ENCODE data around the gene STXBP4.
"Not testable (repeated sequence)": the region's sequence is repeated elsewhere in the genome, so short reads cannot be mapped to it uniquely, and the experiment has no call there.

Gene STXBP4

GRCh38 chr17:55059724-55060123 lies 91.2 kb downstream of the STXBP4 start:
- no peak for DNase-seq

GRCh38 chr17:55062921-55063320 lies 94.4 kb downstream of the STXBP4 start:
- no peak for DNase-seq

GRCh38 chr17:55063885-55064874 lies 95.6 kb downstream of the STXBP4 start:
- DNase-seq, result peak; percentile 15

GRCh38 chr17:55067697-55068439 lies 99.3 kb downstream of the STXBP4 start:
- no peak for DNase-seq

- no peak for DNase-seq
These were observed 100.6 kb downstream of the STXBP4 start for GRCh38 chr17:55068862-55069811.

- DNase-seq, result no peak
These were observed 101.5 kb downstream of the STXBP4 start for GRCh38 chr17:55069983-55070529.

GRCh38 chr17:55072898-55073297 lies 104.3 kb downstream of the STXBP4 start:
- peak; percentile 75 for DNase-seq

GRCh38 chr17:55073467-55073866 lies 104.9 kb downstream of the STXBP4 start:
- DNase-seq, result not testable (repeated sequence)

GRCh38 chr17:55081559-55081958 lies 113.0 kb downstream of the STXBP4 start:
- no peak for DNase-seq

GRCh38 chr17:55086635-55087058 lies 118.1 kb downstream of the STXBP4 start:
- DNase-seq, result no peak

- DNase-seq, result peak; percentile 39
These were observed 120.7 kb downstream of the STXBP4 start for GRCh38 chr17:55089256-55089655.

GRCh38 chr17:55090079-55090492 lies 121.5 kb downstream of the STXBP4 start:
- DNase-seq, result peak; percentile 68

GRCh38 chr17:55093353-55093752 lies 124.8 kb downstream of the STXBP4 start:
- DNase-seq, result peak; percentile 40

GRCh38 chr17:55098765-55099164 lies 130.2 kb downstream of the STXBP4 start:
- DNase-seq, result no peak

GRCh38 chr17:55110521-55110920 lies 142.0 kb downstream of the STXBP4 start:
- no peak for DNase-seq

GRCh38 chr17:55114283-55114682 lies 145.7 kb downstream of the STXBP4 start:
- DNase-seq, result no peak

- peak; percentile 26 for DNase-seq
These were observed 147.9 kb downstream of the STXBP4 start for GRCh38 chr17:55116440-55116914.

GRCh38 chr17:55117164-55117563 lies 148.6 kb downstream of the STXBP4 start:
- DNase-seq, result no peak

GRCh38 chr17:55120651-55121050 lies 152.1 kb downstream of the STXBP4 start:
- DNase-seq, result no peak

GRCh38 chr17:55121268-55121667 lies 152.7 kb downstream of the STXBP4 start:
- DNase-seq, result no peak

GRCh38 chr17:55122114-55122513 lies 153.5 kb downstream of the STXBP4 start:
- no peak for DNase-seq

- DNase-seq, result no peak
These were observed 156.3 kb downstream of the STXBP4 start for GRCh38 chr17:55124730-55125360.

Data from CD4-positive, alpha-beta T cell treated with Interleukin-17A for 1 hour (primary cell).